ENCODE data around the gene CP. TPM values are rescaled to one million over a fixed set of nuclear protein-coding genes. Genes with fewer than 3 reads are reported as not detected.

CP gene
- total RNA-seq, 1 experiment from 2014 or later: 1.5 TPM

GRCh38 chr3:149129326-149130205 is 92.1 kb downstream of the CP start, which contains the start of gene HPS3 (continued):
- TF ChIP-seq, protein P1, sequence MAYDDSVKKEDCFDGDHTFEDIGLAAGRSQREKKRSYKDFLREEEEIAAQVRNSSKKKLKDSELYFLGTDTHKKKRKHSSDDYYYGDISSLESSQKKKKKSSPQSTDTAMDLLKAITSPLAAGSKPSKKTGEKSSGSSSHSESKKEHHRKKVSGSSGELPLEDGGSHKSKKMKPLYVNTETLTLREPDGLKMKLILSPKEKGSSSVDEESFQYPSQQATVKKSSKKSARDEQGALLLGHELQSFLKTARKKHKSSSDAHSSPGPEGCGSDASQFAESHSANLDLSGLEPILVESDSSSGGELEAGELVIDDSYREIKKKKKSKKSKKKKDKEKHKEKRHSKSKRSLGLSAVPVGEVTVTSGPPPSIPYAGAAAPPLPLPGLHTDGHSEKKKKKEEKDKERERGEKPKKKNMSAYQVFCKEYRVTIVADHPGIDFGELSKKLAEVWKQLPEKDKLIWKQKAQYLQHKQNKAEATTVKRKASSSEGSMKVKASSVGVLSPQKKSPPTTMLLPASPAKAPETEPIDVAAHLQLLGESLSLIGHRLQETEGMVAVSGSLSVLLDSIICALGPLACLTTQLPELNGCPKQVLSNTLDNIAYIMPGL (CRISPR knock-in tag; IDR thresholded peaks at IDR 0.05): peak; percentile 90

DNA sequence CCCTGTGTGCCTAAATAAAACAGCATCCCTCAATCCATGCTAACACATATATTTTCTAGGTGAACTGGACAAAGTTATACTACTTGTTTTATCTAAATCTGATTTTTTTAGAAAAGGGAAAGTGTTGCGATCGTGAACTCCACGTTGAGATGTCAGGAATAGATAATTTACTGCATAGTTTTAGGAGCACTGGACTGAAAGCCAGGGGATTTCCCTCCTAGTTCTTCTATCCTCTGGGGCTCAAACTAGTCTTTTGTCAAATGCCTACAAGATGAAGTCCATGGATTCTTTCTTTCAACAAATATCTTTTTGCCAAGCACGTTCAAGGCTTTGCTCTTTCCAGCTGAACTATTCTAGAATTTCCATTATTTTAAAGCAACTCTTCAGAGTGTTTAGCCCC is 92.8 kb downstream of the CP start:
- ATAC-seq (no peak), DNase-seq (ENCODE audit: low spot score) (no peak)
- POLR2A ChIA-PET: no interaction called here
- H3K4me3 Mint-ChIP-seq: peak overlapping the region; percentile 89
- H3K36me3 Mint-ChIP-seq: peaks cover 13% of the 10 kb centered on the region
- H3K27me3 Mint-ChIP-seq (ENCODE audit: low read depth): peaks cover 8% of the 10 kb centered on the region
- CTCF ChIA-PET: interaction anchor here (1.2 to 2.1 kb wide), 5 partner anchors 9 to 173 kb away, joined by 3 to 26 read pairs (median 6); no protein-coding TSS in a partner anchor
- peaks cover 45% of the 10 kb centered on the region for H3K4me1 Mint-ChIP-seq
- TF ChIP-seq ZNF263 (CRISPR knock-in tag; IDR thresholded peaks at IDR 0.05; ENCODE audit: low read depth) (no peak), KAT7 (CRISPR knock-in tag; IDR thresholded peaks at IDR 0.05; ENCODE audit: borderline replicate concordance) (no peak), NFYB (CRISPR knock-in tag; conservative IDR thresholded peaks at IDR 0.05; ENCODE audit: low read depth) (no peak), MAX (CRISPR knock-in tag; IDR thresholded peaks at IDR 0.05) (no peak), GRHL2 (CRISPR knock-in tag; IDR thresholded peaks at IDR 0.05; ENCODE audit: insufficient replicate concordance, severe bottlenecking) (no peak), TP53 (CRISPR knock-in tag; IDR thresholded peaks at IDR 0.05) (no peak), SOX15 (CRISPR knock-in tag; IDR thresholded peaks at IDR 0.05) (no peak), RORB (CRISPR knock-in tag; IDR thresholded peaks at IDR 0.05) (no peak), ZNF396 (CRISPR knock-in tag; IDR thresholded peaks at IDR 0.05; ENCODE audit: borderline replicate concordance) (no peak), CREB1 (CRISPR knock-in tag; IDR thresholded peaks at IDR 0.05) (no peak), MXD4 (CRISPR knock-in tag; IDR thresholded peaks at IDR 0.05; ENCODE audit: borderline replicate concordance) (no peak)
- TF ChIP-seq, protein P2, sequence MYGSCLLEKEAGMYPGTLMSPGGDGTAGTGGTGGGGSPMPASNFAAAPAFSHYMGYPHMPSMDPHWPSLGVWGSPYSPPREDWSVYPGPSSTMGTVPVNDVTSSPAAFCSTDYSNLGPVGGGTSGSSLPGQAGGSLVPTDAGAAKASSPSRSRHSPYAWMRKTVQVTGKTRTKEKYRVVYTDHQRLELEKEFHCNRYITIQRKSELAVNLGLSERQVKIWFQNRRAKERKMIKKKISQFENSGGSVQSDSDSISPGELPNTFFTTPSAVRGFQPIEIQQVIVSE (CRISPR knock-in tag; IDR thresholded peaks at IDR 0.05; ENCODE audit: borderline replicate concordance): no peak
- TF ChIP-seq, protein P1 (CRISPR knock-in tag; IDR thresholded peaks at IDR 0.05): no peak
- TF ChIP-seq, protein P3, sequence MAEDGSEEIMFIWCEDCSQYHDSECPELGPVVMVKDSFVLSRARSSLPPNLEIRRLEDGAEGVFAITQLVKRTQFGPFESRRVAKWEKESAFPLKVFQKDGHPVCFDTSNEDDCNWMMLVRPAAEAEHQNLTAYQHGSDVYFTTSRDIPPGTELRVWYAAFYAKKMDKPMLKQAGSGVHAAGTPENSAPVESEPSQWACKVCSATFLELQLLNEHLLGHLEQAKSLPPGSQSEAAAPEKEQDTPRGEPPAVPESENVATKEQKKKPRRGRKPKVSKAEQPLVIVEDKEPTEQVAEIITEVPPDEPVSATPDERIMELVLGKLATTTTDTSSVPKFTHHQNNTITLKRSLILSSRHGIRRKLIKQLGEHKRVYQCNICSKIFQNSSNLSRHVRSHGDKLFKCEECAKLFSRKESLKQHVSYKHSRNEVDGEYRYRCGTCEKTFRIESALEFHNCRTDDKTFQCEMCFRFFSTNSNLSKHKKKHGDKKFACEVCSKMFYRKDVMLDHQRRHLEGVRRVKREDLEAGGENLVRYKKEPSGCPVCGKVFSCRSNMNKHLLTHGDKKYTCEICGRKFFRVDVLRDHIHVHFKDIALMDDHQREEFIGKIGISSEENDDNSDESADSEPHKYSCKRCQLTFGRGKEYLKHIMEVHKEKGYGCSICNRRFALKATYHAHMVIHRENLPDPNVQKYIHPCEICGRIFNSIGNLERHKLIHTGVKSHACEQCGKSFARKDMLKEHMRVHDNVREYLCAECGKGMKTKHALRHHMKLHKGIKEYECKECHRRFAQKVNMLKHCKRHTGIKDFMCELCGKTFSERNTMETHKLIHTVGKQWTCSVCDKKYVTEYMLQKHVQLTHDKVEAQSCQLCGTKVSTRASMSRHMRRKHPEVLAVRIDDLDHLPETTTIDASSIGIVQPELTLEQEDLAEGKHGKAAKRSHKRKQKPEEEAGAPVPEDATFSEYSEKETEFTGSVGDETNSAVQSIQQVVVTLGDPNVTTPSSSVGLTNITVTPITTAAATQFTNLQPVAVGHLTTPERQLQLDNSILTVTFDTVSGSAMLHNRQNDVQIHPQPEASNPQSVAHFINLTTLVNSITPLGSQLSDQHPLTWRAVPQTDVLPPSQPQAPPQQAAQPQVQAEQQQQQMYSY (CRISPR knock-in tag; IDR thresholded peaks at IDR 0.05): no peak
- TF ChIP-seq, protein P4, sequence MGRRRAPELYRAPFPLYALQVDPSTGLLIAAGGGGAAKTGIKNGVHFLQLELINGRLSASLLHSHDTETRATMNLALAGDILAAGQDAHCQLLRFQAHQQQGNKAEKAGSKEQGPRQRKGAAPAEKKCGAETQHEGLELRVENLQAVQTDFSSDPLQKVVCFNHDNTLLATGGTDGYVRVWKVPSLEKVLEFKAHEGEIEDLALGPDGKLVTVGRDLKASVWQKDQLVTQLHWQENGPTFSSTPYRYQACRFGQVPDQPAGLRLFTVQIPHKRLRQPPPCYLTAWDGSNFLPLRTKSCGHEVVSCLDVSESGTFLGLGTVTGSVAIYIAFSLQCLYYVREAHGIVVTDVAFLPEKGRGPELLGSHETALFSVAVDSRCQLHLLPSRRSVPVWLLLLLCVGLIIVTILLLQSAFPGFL (CRISPR knock-in tag; IDR thresholded peaks at IDR 0.05; ENCODE audit: borderline replicate concordance): no peak
- TF ChIP-seq, protein P5, sequence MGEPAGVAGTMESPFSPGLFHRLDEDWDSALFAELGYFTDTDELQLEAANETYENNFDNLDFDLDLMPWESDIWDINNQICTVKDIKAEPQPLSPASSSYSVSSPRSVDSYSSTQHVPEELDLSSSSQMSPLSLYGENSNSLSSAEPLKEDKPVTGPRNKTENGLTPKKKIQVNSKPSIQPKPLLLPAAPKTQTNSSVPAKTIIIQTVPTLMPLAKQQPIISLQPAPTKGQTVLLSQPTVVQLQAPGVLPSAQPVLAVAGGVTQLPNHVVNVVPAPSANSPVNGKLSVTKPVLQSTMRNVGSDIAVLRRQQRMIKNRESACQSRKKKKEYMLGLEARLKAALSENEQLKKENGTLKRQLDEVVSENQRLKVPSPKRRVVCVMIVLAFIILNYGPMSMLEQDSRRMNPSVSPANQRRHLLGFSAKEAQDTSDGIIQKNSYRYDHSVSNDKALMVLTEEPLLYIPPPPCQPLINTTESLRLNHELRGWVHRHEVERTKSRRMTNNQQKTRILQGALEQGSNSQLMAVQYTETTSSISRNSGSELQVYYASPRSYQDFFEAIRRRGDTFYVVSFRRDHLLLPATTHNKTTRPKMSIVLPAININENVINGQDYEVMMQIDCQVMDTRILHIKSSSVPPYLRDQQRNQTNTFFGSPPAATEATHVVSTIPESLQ (CRISPR knock-in tag; IDR thresholded peaks at IDR 0.05): no peak
- TF ChIP-seq, protein P6, sequence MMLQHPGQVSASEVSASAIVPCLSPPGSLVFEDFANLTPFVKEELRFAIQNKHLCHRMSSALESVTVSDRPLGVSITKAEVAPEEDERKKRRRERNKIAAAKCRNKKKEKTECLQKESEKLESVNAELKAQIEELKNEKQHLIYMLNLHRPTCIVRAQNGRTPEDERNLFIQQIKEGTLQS (CRISPR knock-in tag; conservative IDR thresholded peaks at IDR 0.05): no peak
- peak overlapping the region; percentile 64 for H3K27ac Mint-ChIP-seq
- H3K9me3 Mint-ChIP-seq: no peaks in the 10 kb centered on the region

Data from WTC11 (cell line).